RWPE1 (cell line): ENCODE results near the gene XPR1.
"Not testable (repeated sequence)": the region's sequence is repeated elsewhere in the genome, so short reads cannot be mapped to it uniquely, and the experiment has no call there.

Experiments used
- CTCF ChIA-PET: fragments of 350-600 bp; sonication (Branson Sonifier 250); formaldehyde crosslinking; extraction: SDS; loops from one replicate; lab custom pipeline; 2021; lab: Yijun Ruan, JAX
- POLR2A ChIA-PET: fragments of 400-600 bp; formaldehyde crosslinking; extraction: SDS; loops from one replicate; lab custom pipeline; 2020; ENCODE audit warnings: antibody characterized with exemption; ENCODE audit not compliant: low non-redundant PET; lab: Yijun Ruan, JAX
- DNase-seq: peaks from one replicate; pipeline ENCODE4 v3.0.0; 2012; ENCODE audit warnings: low spot score
- H3K27ac ChIP-seq: fragments of 450-650 bp; 2 replicates; pipeline ENCODE4 v1.5.1; 2017
- TF ChIP-seq, protein P1 (sequence below): fragments of 450-650 bp; conservative IDR thresholded peaks from 2 replicates; pipeline ENCODE4 v1.5.1; 2017; ENCODE audit warnings: low read depth, mild to moderate bottlenecking

Gene XPR1

GRCh38 chr1:180805316-180805715 is 173.5 kb downstream of the XPR1 start:
- DNase-seq: no peak
- ChIA-PET POLR2A (no interaction called here), CTCF (interaction anchor here (0.5 kb wide), 1 partner anchor 35 kb away, joined by 5 read pairs; no protein-coding TSS in a partner anchor)
- no peak overlapping the region for H3K27ac ChIP-seq
- TF ChIP-seq, protein P1, sequence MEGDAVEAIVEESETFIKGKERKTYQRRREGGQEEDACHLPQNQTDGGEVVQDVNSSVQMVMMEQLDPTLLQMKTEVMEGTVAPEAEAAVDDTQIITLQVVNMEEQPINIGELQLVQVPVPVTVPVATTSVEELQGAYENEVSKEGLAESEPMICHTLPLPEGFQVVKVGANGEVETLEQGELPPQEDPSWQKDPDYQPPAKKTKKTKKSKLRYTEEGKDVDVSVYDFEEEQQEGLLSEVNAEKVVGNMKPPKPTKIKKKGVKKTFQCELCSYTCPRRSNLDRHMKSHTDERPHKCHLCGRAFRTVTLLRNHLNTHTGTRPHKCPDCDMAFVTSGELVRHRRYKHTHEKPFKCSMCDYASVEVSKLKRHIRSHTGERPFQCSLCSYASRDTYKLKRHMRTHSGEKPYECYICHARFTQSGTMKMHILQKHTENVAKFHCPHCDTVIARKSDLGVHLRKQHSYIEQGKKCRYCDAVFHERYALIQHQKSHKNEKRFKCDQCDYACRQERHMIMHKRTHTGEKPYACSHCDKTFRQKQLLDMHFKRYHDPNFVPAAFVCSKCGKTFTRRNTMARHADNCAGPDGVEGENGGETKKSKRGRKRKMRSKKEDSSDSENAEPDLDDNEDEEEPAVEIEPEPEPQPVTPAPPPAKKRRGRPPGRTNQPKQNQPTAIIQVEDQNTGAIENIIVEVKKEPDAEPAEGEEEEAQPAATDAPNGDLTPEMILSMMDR: no peak

GRCh38 chr1:180811298-180811697 is 179.5 kb downstream of the XPR1 start:
- ChIA-PET CTCF (no interaction called here), POLR2A (no interaction called here)
- TF ChIP-seq, protein P1: no peak
- DNase-seq: no peak
- no peak overlapping the region for H3K27ac ChIP-seq

DNA sequence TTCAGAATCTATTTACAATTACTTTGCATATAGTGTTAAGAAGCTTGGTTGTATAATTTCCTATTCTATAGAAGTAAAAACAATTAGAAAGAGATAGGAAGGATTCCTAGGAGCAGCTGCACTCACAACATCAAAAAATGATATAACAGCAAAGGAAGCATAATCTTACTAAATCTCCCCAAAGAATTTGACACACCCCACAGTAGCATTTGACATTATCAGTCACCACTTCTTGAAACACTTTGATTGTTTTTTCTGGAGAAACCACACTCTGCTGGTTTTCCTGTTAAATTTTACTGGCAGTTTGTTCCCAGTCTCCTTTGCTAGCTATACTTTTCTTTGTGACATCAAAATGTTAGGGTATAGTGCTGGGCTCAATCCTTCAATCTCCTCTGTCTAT is 180.1 kb downstream of the XPR1 start:
- ChIA-PET CTCF (interaction anchor here (0.5 kb wide), 1 partner anchor 19 kb away, joined by 3 read pairs; no protein-coding TSS in a partner anchor), POLR2A (no interaction called here)
- no peak overlapping the region for H3K27ac ChIP-seq
- no peak for DNase-seq
- TF ChIP-seq, protein P1: no peak

DNA sequence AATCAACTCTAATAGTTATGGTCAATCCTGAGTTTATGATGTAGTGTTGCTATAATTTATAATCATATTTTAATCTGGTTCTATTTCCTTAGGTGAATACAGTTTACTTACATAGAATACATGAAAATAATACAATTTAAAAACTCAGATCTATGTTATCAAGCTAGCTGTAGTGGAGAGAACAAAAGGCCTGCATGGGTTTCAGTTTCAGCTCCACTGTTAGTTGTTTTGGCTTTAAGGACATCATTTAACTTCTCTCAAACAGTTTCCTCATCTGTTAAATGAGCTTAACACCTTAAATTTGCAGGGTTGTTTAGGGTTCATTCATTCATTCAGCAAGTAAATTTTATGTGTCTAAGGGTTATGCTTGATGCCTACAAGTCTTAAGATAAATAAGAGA is 182.4 kb downstream of the XPR1 start:
- ChIA-PET CTCF (interaction anchor here (0.6 kb wide), 1 partner anchor 29 kb away, joined by 3 read pairs; no protein-coding TSS in a partner anchor), POLR2A (no interaction called here)

DNA sequence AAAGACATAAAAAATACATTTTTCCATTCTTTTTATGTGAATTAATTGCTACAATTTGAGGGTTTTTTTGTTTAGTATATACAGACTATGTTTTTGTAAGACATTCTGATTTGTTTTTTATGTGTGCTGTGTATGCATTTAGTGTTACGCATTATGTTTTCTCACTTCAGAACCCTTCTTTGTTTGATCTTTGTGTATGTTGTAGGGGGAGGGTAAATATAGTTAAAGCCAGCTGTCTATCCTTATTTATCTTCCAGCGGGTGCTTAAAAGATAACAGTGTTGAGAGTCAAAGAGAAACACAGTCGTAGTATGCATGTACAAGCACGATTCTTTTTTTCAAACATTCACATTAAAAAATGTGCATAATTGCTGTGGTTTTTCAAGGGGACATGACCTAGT is 183.4 kb downstream of the XPR1 start:
- no peak for DNase-seq
- H3K27ac ChIP-seq: no peak overlapping the region
- ChIA-PET POLR2A (no interaction called here), CTCF (no interaction called here)
- TF ChIP-seq, protein P1: no peak

More for the DNA sequence above, 182.4 kb downstream of the XPR1 start:
- DNase-seq: no peak
- TF ChIP-seq, protein P1: no peak
- H3K27ac ChIP-seq: no peak overlapping the region

GRCh38 chr1:180816132-180816531 is 184.3 kb downstream of the XPR1 start:
- ChIA-PET POLR2A (no interaction called here), CTCF (no interaction called here)
- H3K27ac ChIP-seq: no peak overlapping the region
- TF ChIP-seq, protein P1: no peak
- DNase-seq: no peak

DNA sequence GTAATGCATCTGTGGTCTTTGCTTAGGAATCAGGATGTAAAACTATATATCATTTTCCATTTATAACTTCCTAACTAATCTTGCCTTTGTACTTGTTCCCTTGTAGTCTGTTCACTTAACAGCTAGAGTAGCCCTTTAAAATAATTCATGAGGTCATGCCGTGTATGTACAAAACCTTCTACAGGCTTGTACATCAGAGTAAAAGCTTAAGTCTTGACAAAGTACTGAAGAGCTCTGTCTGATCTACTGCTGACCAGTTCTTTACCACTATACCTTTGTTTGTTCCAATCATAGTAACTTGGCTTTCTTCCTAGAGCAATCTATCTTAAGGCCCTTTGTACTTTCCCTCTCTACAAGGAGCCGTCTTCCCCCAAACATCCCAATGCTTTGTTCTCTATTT is 190.1 kb downstream of the XPR1 start:
- DNase-seq: no peak
- CTCF ChIA-PET: no interaction called here

DNA sequence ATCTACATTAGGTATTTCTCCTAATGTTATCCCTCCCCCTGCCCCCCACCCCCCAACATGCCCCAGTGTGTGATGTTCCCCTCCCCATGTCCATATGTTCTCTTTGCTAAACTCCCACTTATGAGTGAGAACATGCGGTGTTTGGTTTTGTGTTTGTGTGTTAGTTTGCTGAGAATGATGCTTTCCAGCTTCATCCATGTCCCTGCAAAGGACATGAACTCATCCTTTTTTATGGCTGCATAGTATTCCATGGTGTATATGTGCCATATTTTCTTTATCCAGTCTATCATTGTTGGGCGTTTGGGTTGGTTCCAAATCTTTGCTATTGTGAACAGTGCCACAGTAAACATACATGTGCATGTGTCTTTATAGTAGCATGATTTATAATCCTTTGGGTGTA is 199.7 kb downstream of the XPR1 start:
- POLR2A ChIA-PET, DNase-seq, H3K27ac ChIP-seq: not testable (repeated sequence)
- CTCF ChIA-PET: interaction anchor here (0.6 kb wide), 1 partner anchor 1313 kb away, joined by 3 read pairs; no protein-coding TSS in a partner anchor

More for the DNA sequence above, 190.1 kb downstream of the XPR1 start:
- H3K27ac ChIP-seq: no peak overlapping the region
- TF ChIP-seq, protein P1: no peak
- POLR2A ChIA-PET: no interaction called here

GRCh38 chr1:180833180-180833579 is 201.4 kb downstream of the XPR1 start:
- POLR2A ChIA-PET, CTCF ChIA-PET, DNase-seq, H3K27ac ChIP-seq: not testable (repeated sequence)
